ENCODE data around the gene CRLF1. TPM values are rescaled to one million over a fixed set of nuclear protein-coding genes. Genes with fewer than 3 reads are reported as not detected.

CRLF1 gene
- polyA plus RNA-seq, 2 of the 4 experiments (the other 2 are of a cell fraction), result 0.37 to 2.5 TPM

DNA sequence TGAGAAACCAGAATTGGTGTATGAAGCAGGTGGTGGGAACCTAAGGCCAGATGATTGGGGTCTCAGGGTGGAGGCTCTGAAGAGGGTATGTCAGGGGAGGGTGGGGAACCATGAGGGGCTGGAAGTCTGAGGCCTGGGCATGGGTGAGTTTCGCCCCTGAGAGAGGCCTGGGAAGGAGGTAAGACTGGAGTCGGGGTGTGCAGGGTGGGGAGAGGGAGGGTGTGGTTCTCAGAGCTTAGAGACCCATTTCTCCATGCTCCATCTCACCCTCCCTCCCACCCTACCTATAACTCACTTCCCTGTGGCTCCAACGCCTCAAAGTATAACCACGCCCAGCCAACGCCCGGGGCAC lies 29.2 kb upstream of the CRLF1 start (continued):
- TF ChIP-seq, protein P1, sequence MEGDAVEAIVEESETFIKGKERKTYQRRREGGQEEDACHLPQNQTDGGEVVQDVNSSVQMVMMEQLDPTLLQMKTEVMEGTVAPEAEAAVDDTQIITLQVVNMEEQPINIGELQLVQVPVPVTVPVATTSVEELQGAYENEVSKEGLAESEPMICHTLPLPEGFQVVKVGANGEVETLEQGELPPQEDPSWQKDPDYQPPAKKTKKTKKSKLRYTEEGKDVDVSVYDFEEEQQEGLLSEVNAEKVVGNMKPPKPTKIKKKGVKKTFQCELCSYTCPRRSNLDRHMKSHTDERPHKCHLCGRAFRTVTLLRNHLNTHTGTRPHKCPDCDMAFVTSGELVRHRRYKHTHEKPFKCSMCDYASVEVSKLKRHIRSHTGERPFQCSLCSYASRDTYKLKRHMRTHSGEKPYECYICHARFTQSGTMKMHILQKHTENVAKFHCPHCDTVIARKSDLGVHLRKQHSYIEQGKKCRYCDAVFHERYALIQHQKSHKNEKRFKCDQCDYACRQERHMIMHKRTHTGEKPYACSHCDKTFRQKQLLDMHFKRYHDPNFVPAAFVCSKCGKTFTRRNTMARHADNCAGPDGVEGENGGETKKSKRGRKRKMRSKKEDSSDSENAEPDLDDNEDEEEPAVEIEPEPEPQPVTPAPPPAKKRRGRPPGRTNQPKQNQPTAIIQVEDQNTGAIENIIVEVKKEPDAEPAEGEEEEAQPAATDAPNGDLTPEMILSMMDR (IDR thresholded peaks at IDR 0.05), result no peak
- TF ChIP-seq KDM1A (IDR thresholded peaks at IDR 0.05; ENCODE audit: low read depth), result no peak
- no peak for TF ChIP-seq KDM5A (IDR thresholded peaks at IDR 0.05)
- no peak for TF ChIP-seq FOXS1 (CRISPR knock-in tag; IDR thresholded peaks at IDR 0.05)
- TF ChIP-seq TFCP2L1 (CRISPR knock-in tag; IDR thresholded peaks at IDR 0.05), result no peak

DNA sequence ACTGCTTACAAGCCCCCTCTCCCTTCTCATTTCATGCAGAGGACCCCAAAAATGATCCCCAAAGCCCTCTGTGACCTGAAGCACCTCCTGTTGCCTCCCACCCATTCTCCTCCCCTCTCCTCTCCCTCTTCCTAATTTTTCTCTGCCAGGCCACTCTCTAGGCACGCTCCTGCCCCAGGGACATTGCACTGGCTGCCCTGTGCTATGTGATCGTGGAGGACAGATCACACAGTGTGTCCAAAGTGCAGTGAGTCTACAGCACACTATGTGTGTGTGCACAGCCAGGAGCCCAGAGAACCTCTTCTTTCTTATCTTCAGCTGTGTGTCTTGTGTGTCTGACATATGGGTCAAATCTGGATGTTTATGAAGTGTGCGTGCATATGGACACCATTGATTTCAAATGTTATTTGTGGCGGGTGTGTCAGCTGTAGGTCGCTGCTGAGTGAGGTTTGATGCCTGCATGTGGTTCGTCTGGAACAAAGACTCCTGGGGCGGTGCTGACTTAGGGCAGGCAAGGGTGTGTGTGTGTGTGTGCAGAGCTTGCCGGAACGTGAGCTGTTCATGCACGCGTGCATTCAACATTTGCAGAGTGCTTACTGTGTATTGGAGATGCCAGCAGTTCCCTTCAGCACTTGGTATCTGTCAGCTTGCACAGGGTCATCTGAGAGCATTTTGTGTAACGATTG lies 28.2 kb upstream of the CRLF1 start:
- 58% methylated on average over 12 of the region's 12 CpGs for WGBS (ENCODE audit: missing lambda C conversion rate)
- ChIA-PET POLR2A (interaction anchor here (0.7 to 1.1 kb wide), 2 partner anchors 45 to 166 kb away, joined by 3 read pairs; no protein-coding TSS in a partner anchor), CTCF (interaction anchor here (1.0 to 1.4 kb wide), 2 partner anchors 40 to 46 kb away, joined by 4 read pairs; partner anchors contain the start of gene REX1BD)
- H3K9me3 ChIP-seq, result no peaks in the 10 kb centered on the region
- TF ChIP-seq CHD2 (IDR thresholded peaks at IDR 0.05; ENCODE audit: low read length, partially characterized antibody) (no peak), TFCP2L1 (CRISPR knock-in tag; IDR thresholded peaks at IDR 0.05) (no peak), HDAC2 (IDR thresholded peaks at IDR 0.05) (no peak), RAD21 (conservative IDR thresholded peaks at IDR 0.05 in 1 of 2, IDR thresholded peaks at IDR 0.05 in 1 of 2) (no peak), RNF2 (IDR thresholded peaks at IDR 0.05; ENCODE audit: borderline replicate concordance, low read depth) (no peak)
- TF ChIP-seq, protein P2, sequence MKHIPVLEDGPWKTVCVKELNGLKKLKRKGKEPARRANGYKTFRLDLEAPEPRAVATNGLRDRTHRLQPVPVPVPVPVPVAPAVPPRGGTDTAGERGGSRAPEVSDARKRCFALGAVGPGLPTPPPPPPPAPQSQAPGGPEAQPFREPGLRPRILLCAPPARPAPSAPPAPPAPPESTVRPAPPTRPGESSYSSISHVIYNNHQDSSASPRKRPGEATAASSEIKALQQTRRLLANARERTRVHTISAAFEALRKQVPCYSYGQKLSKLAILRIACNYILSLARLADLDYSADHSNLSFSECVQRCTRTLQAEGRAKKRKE (CRISPR knock-in tag; IDR thresholded peaks at IDR 0.05; ENCODE audit: low read depth), result no peak
- H3K4me1 ChIP-seq, result peaks cover 10% of the 10 kb centered on the region; the same call in 1 of the 3 replicates
- ATAC-seq (no peak), FAIRE-seq (no peak), DNase-seq (ENCODE audit: low read depth in 1 of 2, low spot score in 1 of 2) (no peak)
- H3K27ac ChIP-seq, result no peak overlapping the region
- H3K4me2 ChIP-seq, result no peak overlapping the region
- H3K4me3 ChIP-seq, result no peak overlapping the region

DNA sequence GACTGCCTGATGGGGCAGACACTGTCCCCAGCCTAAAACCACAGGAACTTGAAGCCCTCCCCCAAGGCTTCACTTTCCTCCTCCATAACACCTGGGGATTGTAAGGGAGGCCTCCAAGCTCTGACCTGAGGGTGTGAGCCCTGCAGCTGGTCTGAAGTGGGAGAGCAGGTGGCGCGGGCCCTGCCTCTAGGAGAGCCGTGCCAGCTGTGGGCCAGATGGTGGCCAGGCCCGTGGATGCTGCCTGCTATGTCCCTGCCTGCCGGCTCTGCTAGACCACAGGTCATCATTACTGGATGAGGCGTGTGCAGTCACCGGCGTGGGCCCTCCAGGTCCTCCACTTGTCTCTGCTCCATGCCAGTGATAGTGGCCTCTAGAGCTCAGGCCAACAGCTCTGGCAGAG lies 26.7 kb upstream of the CRLF1 start:
- ChIA-PET POLR2A (no interaction called here), CTCF (interaction anchor here (1.2 kb wide), 1 partner anchor 214 kb away, joined by 3 read pairs; no protein-coding TSS in a partner anchor)
- H3K4me3 ChIP-seq, result no peak overlapping the region
- ATAC-seq (no peak), DNase-seq (ENCODE audit: low read depth in 1 of 2, low spot score in 1 of 2) (no peak), FAIRE-seq (no peak)
- no peaks in the 10 kb centered on the region for H3K9me3 ChIP-seq
- H3K27ac ChIP-seq, result no peak overlapping the region
- WGBS (ENCODE audit: missing lambda C conversion rate), result 77% methylated on average over 5 of the region's 8 CpGs
- TF ChIP-seq MYC (IDR thresholded peaks at IDR 0.05; ENCODE audit: borderline replicate concordance, low read length) (no peak), KDM1A (IDR thresholded peaks at IDR 0.05; ENCODE audit: low read depth) (no peak), FOSB (CRISPR knock-in tag; IDR thresholded peaks at IDR 0.05) (no peak), CEBPB (IDR thresholded peaks at IDR 0.05) (no peak), CHD4 (IDR thresholded peaks at IDR 0.05; ENCODE audit: borderline replicate concordance) (no peak), BHLHE40 (IDR thresholded peaks at IDR 0.05; ENCODE audit: low read depth, low read length) (no peak), HOXB13 (CRISPR knock-in tag; IDR thresholded peaks at IDR 0.05; ENCODE audit: low read depth) (no peak), POLR2A (IDR thresholded peaks at IDR 0.05; ENCODE audit: low read length) (no peak), SMC3 (IDR thresholded peaks at IDR 0.05) (no peak), RFX5 (IDR thresholded peaks at IDR 0.05) (no peak), MAFK (IDR thresholded peaks at IDR 0.05; ENCODE audit: partially characterized antibody) (no peak), EP300 (IDR thresholded peaks at IDR 0.05) (no peak), ESRRA (IDR thresholded peaks at IDR 0.05; ENCODE audit: borderline replicate concordance, low read length) (no peak)
- TF ChIP-seq, protein P1 (IDR thresholded peaks at IDR 0.05), result no peak
- TF ChIP-seq, protein P3, sequence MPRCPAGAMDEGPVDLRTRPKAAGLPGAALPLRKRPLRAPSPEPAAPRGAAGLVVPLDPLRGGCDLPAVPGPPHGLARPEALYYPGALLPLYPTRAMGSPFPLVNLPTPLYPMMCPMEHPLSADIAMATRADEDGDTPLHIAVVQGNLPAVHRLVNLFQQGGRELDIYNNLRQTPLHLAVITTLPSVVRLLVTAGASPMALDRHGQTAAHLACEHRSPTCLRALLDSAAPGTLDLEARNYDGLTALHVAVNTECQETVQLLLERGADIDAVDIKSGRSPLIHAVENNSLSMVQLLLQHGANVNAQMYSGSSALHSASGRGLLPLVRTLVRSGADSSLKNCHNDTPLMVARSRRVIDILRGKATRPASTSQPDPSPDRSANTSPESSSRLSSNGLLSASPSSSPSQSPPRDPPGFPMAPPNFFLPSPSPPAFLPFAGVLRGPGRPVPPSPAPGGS (IDR thresholded peaks at IDR 0.05), result no peak
- TF ChIP-seq, protein P4, sequence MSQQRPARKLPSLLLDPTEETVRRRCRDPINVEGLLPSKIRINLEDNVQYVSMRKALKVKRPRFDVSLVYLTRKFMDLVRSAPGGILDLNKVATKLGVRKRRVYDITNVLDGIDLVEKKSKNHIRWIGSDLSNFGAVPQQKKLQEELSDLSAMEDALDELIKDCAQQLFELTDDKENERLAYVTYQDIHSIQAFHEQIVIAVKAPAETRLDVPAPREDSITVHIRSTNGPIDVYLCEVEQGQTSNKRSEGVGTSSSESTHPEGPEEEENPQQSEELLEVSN (IDR thresholded peaks at IDR 0.05; ENCODE audit: borderline replicate concordance, low read depth), result no peak
- TF ChIP-seq, protein P5, sequence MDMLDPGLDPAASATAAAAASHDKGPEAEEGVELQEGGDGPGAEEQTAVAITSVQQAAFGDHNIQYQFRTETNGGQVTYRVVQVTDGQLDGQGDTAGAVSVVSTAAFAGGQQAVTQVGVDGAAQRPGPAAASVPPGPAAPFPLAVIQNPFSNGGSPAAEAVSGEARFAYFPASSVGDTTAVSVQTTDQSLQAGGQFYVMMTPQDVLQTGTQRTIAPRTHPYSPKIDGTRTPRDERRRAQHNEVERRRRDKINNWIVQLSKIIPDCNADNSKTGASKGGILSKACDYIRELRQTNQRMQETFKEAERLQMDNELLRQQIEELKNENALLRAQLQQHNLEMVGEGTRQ (IDR thresholded peaks at IDR 0.05), result no peak
- peaks cover 10% of the 10 kb centered on the region; the same call in 1 of the 3 replicates for H3K4me1 ChIP-seq
- no peak overlapping the region for H3K4me2 ChIP-seq
